ENCODE data around the gene NLRP4. TPM values are rescaled to one million over a fixed set of nuclear protein-coding genes. Genes with fewer than 3 reads are reported as not detected.

NLRP4 gene
- total and polyA plus RNA-seq, 2 experiments from 2014 or later: not detected

GRCh38 chr19:55898911-55899310, 62.6 kb downstream of the NLRP4 start:
- Histone ChIP-seq H3K9me2 (ENCODE audit: insufficient read depth) (no peaks in the 10 kb centered on the region), H3F3A (replicated peaks; ENCODE audit: low read depth) (no peaks in the 10 kb centered on the region), H3K4me2 (no peak overlapping the region), H4K20me1 (replicated peaks; ENCODE audit: insufficient read depth) (no peaks in the 10 kb centered on the region), H3K27ac (ENCODE audit: low read depth) (no peak overlapping the region), H3K4me1 (ENCODE audit: insufficient read depth) (no peaks in the 10 kb centered on the region), H3K36me3 (ENCODE audit: insufficient read depth) (no peaks in the 10 kb centered on the region), H3K4me3 (no peak overlapping the region), H2AFZ (no peak overlapping the region), H3K79me2 (replicated peaks; ENCODE audit: insufficient read depth) (no peaks in the 10 kb centered on the region), H3K27me3 (ENCODE audit: insufficient read depth) (no peaks in the 10 kb centered on the region)
- Mint-ChIP-seq H3K27ac (no peak overlapping the region), H3K4me1 (no peaks in the 10 kb centered on the region), H3K4me3 (no peak overlapping the region), H3K36me3 (ENCODE audit: low read depth) (peaks cover 41% of the 10 kb centered on the region), H3K27me3 (ENCODE audit: insufficient read depth, low read depth, poor library complexity) (no peaks in the 10 kb centered on the region), H3K9me3 (peaks cover 94% of the 10 kb centered on the region)
- TF ChIP-seq POLR2AphosphoS5 (IDR thresholded peaks at IDR 0.05; ENCODE audit: low read depth) (no peak), EZH2 (IDR thresholded peaks at IDR 0.05; ENCODE audit: low read depth, unreplicated experiment) (no peak), CTCF (conservative IDR thresholded peaks at IDR 0.05; ENCODE audit: low read depth in 2 of 2) (no peak), ZNF331 (CRISPR knock-in tag; IDR thresholded peaks at IDR 0.05; ENCODE audit: low read depth) (no peak)
- ATAC-seq (no peak), DNase-seq (ENCODE audit: low spot score) (no peak)

- H3K27me3 Mint-ChIP-seq (ENCODE audit: insufficient read depth, low read depth, poor library complexity): no peaks in the 10 kb centered on the region
Observed at GRCh38 chr19:55901369-55902079, 65.2 kb downstream of the NLRP4 start.

More at GRCh38 chr19:55901369-55902079, 65.2 kb downstream of the NLRP4 start:
- Histone ChIP-seq H3K4me2 (no peak overlapping the region), H3K27me3 (ENCODE audit: insufficient read depth) (no peaks in the 10 kb centered on the region), H3K4me3 (no peak overlapping the region), H3K9me2 (ENCODE audit: insufficient read depth) (no peaks in the 10 kb centered on the region), H3K79me2 (replicated peaks; ENCODE audit: insufficient read depth) (no peaks in the 10 kb centered on the region), H4K20me1 (replicated peaks; ENCODE audit: insufficient read depth) (no peaks in the 10 kb centered on the region), H2AFZ (no peak overlapping the region), H3F3A (replicated peaks; ENCODE audit: low read depth) (no peaks in the 10 kb centered on the region), H3K4me1 (ENCODE audit: insufficient read depth) (no peaks in the 10 kb centered on the region), H3K27ac (ENCODE audit: low read depth) (no peak overlapping the region), H3K36me3 (ENCODE audit: insufficient read depth) (no peaks in the 10 kb centered on the region)
- Mint-ChIP-seq H3K4me3 (no peak overlapping the region), H3K9me3 (peaks cover 94% of the 10 kb centered on the region), H3K36me3 (ENCODE audit: low read depth) (peaks cover 41% of the 10 kb centered on the region), H3K4me1 (no peaks in the 10 kb centered on the region), H3K27ac (no peak overlapping the region)
- TF ChIP-seq EZH2 (IDR thresholded peaks at IDR 0.05; ENCODE audit: low read depth, unreplicated experiment) (no peak), ZNF462 (CRISPR knock-in tag; IDR thresholded peaks at IDR 0.05) (no peak), NANOG (IDR thresholded peaks at IDR 0.05; ENCODE audit: borderline replicate concordance) (no peak), STAT1 (IDR thresholded peaks at IDR 0.05; ENCODE audit: unreplicated experiment) (no peak), ZNF114 (CRISPR knock-in tag; IDR thresholded peaks at IDR 0.05) (no peak), CTCF (conservative IDR thresholded peaks at IDR 0.05; ENCODE audit: low read depth in 2 of 2) (no peak), POLR2AphosphoS5 (IDR thresholded peaks at IDR 0.05; ENCODE audit: low read depth) (no peak), ZNF331 (CRISPR knock-in tag; IDR thresholded peaks at IDR 0.05; ENCODE audit: low read depth) (no peak), CREB1 (CRISPR knock-in tag; IDR thresholded peaks at IDR 0.05; ENCODE audit: low read depth) (no peak), JUNB (IDR thresholded peaks at IDR 0.05; ENCODE audit: unreplicated experiment) (no peak), EZH2phosphoT487 (IDR thresholded peaks at IDR 0.05; ENCODE audit: unreplicated experiment) (no peak)
- ATAC-seq: no peak
- DNase-seq (ENCODE audit: low spot score): no peak

Data from GM23338 (cell line).